PC-9 (cell line): ENCODE measurements around the gene EYS.
"Not testable (repeated sequence)": the region's sequence is repeated elsewhere in the genome, so short reads cannot be mapped to it uniquely, and the experiment has no call there.

Source experiments
- CTCF ChIP-seq: fragments of 200-600 bp; sonication (generic); conservative IDR thresholded peaks from 2 replicates; pipeline ENCODE4 v1.6.1; 2017; ENCODE audit warnings: mixed run types, antibody characterized with exemption, mild to moderate bottlenecking, moderate library complexity
- EZH2 ChIP-seq: fragments of 200-600 bp; sonication (generic); IDR thresholded peaks from 2 replicates; pipeline ENCODE4 v1.8.0; 2017; ENCODE audit warnings: antibody characterized with exemption, low read depth

DNA sequence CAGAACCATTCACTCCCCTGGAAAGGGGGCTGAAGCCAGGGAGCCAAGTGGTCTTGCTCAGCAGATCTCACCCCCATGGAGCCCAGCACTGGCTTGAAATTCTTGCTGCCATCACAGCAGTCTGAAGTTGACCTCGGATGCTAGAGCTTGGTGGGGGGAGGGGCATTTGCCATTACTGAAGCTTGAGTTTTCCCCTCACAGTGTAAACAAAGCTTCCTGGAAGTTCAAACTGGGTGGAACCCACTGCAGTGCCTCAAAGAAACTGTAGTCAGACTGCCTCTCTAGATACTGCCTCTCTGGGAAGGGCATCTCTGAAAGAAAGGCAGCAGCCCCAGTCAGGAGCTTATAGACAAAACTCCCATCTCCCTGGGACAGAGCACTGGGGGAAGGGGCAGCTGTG is 1819.2 kb downstream of the EYS start:
- not testable (repeated sequence) for TF ChIP-seq CTCF, EZH2
